Measurements from ENCODE around the gene PCDHB5.
"Not testable (repeated sequence)": the region's sequence is repeated elsewhere in the genome, so short reads cannot be mapped to it uniquely, and the experiment has no call there.

PCDHB5 gene

GRCh38 chr5:141152096-141152495, 17.1 kb downstream of the PCDHB5 start:
- not testable (repeated sequence) for DNase-seq (ENCODE audit: low read depth)

GRCh38 chr5:141155540-141156374, 20.8 kb downstream of the PCDHB5 start:
- DNase-seq (ENCODE audit: low read depth): no peak

GRCh38 chr5:141157356-141157755, 22.4 kb downstream of the PCDHB5 start:
- DNase-seq (ENCODE audit: low read depth): not testable (repeated sequence)

- DNase-seq (ENCODE audit: low read depth): not testable (repeated sequence)
Observed at GRCh38 chr5:141157901-141158300, 22.9 kb downstream of the PCDHB5 start.

- DNase-seq (ENCODE audit: low read depth): no peak
Observed at GRCh38 chr5:141172381-141173204, 37.6 kb downstream of the PCDHB5 start, which contains the start of gene PCDHB7. PCDHB7 (plus strand) TSS chr5:141172644; CDS start chr5:141172836, 192 bp downstream.

- not testable (repeated sequence) for DNase-seq (ENCODE audit: low read depth)
Observed at GRCh38 chr5:141174291-141175104, 39.5 kb downstream of the PCDHB5 start.

GRCh38 chr5:141175933-141176332, 40.9 kb downstream of the PCDHB5 start:
- no peak for DNase-seq (ENCODE audit: low read depth)

- DNase-seq (ENCODE audit: low read depth): not testable (repeated sequence)
Observed at GRCh38 chr5:141177577-141178191, 42.7 kb downstream of the PCDHB5 start, which contains the start of gene PCDHB8. PCDHB8 (plus strand) TSS chr5:141177790; CDS start chr5:141178035, 245 bp downstream.

GRCh38 chr5:141179371-141179770, 44.4 kb downstream of the PCDHB5 start:
- DNase-seq (ENCODE audit: low read depth): not testable (repeated sequence)

GRCh38 chr5:141179876-141180275, 44.9 kb downstream of the PCDHB5 start:
- DNase-seq (ENCODE audit: low read depth): not testable (repeated sequence)

- no peak for DNase-seq (ENCODE audit: low read depth)
Observed at GRCh38 chr5:141180313-141180712, 45.3 kb downstream of the PCDHB5 start.

GRCh38 chr5:141182248-141182647, 47.2 kb downstream of the PCDHB5 start, which contains the start of gene PCDHB16:
PCDHB16 (plus strand) TSS chr5:141182387; CDS start chr5:141182560, 173 bp downstream.
- DNase-seq (ENCODE audit: low read depth): no peak

- not testable (repeated sequence) for DNase-seq (ENCODE audit: low read depth)
Observed at GRCh38 chr5:141184117-141184855, 49.3 kb downstream of the PCDHB5 start.

GRCh38 chr5:141186897-141187512, 52.0 kb downstream of the PCDHB5 start, which contains the start of gene PCDHB9:
PCDHB9 (plus strand) TSS chr5:141187161; CDS start chr5:141187319, 158 bp downstream.
- no peak for DNase-seq (ENCODE audit: low read depth)
